Measurements from ENCODE around the gene SAMD4A. TPM values are rescaled to one million over a fixed set of nuclear protein-coding genes. Genes with fewer than 3 reads are reported as not detected.

SAMD4A gene
- total RNA-seq, 1 donor from 2014 or later = 30.6 TPM

DNA sequence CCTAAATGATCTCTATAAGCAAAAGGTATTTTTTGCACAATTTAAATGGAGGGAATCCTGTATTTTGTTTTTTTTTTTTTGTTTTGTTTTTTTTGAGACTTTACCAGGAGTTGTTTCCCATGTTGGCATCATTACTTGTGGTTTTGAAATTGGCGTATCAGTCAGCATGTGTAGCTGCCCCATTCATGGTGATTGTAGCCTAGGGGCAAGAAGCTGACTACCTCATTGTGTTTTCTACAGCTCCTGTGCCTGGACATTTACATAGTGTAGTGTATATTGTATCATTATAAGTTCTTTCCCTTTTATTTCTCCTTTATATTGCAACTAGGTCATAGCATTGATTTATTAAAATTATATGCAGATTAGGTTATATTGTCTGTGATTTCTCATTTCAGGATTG lies 24.5 kb downstream of the SAMD4A start:
- intact Hi-C loops (cut with DNase I) = no loop called here
- H3K27me3 ChIP-seq (ENCODE audit: low read depth) = no peaks in the 10 kb centered on the region
- ATAC-seq = no peak
- H3K4me3 ChIP-seq = no peak overlapping the region
- no peak for DNase-seq
- no peaks in the 10 kb centered on the region for H3K9me3 ChIP-seq
- peaks cover 5% of the 10 kb centered on the region for H3K4me1 ChIP-seq
- H3K36me3 ChIP-seq = no peaks in the 10 kb centered on the region
- TF ChIP-seq, protein P1, sequence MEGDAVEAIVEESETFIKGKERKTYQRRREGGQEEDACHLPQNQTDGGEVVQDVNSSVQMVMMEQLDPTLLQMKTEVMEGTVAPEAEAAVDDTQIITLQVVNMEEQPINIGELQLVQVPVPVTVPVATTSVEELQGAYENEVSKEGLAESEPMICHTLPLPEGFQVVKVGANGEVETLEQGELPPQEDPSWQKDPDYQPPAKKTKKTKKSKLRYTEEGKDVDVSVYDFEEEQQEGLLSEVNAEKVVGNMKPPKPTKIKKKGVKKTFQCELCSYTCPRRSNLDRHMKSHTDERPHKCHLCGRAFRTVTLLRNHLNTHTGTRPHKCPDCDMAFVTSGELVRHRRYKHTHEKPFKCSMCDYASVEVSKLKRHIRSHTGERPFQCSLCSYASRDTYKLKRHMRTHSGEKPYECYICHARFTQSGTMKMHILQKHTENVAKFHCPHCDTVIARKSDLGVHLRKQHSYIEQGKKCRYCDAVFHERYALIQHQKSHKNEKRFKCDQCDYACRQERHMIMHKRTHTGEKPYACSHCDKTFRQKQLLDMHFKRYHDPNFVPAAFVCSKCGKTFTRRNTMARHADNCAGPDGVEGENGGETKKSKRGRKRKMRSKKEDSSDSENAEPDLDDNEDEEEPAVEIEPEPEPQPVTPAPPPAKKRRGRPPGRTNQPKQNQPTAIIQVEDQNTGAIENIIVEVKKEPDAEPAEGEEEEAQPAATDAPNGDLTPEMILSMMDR (IDR thresholded peaks at IDR 0.05) = no peak
- no peak overlapping the region for H3K27ac ChIP-seq

DNA sequence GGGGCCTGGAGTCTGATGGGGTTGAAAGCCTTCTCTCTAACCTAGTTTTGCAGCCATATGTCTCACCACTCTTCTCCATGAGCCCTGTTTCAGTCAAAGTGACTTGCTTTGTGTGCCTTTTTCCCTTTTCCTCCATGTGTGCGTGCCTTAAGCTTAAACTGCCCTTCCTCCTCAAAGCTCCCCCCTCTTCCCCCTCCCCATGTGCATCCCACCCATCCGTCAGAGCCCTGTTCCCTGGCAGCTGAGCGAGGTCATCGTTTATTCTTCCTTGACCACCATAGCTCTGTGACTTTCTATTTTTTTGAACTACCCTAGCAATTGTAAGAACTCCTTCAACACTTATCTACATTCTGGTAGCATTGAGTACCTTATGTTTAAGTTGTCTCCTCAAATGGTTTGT lies 24.9 kb downstream of the SAMD4A start:
- no peaks in the 10 kb centered on the region for H3K36me3 ChIP-seq
- no peak for ATAC-seq
- TF ChIP-seq, protein P1 (IDR thresholded peaks at IDR 0.05) = no peak
- H3K4me3 ChIP-seq = no peak overlapping the region
- H3K27ac ChIP-seq = no peak overlapping the region
- H3K9me3 ChIP-seq = no peaks in the 10 kb centered on the region
- no peaks in the 10 kb centered on the region for H3K27me3 ChIP-seq (ENCODE audit: low read depth)
- intact Hi-C loops (cut with DNase I) = no loop called here
- DNase-seq = no peak
- H3K4me1 ChIP-seq = peaks cover 5% of the 10 kb centered on the region

DNA sequence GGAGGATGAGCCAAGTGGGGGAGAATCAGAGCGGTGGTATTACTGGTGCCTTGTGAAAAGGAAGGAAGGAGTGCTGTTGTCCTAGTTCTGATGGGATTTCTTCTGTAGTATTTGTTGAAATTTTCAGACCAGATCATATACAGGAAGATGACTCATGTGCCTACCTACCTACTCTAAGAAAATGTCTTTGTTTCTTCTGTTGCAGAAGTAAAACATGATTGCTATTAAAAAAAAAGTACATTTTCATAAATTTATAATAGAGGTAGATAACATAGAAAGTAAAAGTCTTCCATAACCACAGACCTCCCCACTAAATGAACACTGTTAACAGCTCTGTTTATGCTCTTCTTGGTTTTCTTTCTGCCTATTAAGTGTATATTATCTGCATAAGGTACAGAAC lies 26.9 kb downstream of the SAMD4A start:
- no peaks in the 10 kb centered on the region for H3K9me3 ChIP-seq
- no peaks in the 10 kb centered on the region for H3K27me3 ChIP-seq (ENCODE audit: low read depth)
- H3K36me3 ChIP-seq = no peaks in the 10 kb centered on the region
- H3K27ac ChIP-seq = no peak overlapping the region
- peaks cover 5% of the 10 kb centered on the region for H3K4me1 ChIP-seq
- ATAC-seq = no peak
- TF ChIP-seq, protein P1 (IDR thresholded peaks at IDR 0.05) = no peak
- DNase-seq = no peak
- intact Hi-C loops (cut with DNase I) = no loop called here
- H3K4me3 ChIP-seq = no peak overlapping the region

DNA sequence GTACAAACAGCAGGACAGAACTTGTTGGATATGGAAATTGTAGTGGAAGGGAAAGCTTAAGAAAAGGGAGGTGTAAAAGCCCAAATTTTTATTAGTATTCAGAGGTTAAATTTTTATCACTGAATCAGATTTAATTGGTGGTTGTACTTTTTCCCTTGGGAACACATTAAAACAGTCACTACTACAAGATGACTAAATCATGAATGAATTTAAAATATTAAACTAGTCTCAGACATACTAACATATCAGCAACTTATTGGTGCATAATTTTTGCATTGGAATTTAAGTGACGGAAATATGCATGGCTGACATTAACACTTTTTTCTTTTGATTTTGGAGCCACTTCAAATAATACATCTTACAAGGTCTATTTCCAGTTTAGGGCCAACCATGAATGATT lies 27.6 kb downstream of the SAMD4A start:
- TF ChIP-seq, protein P1 (IDR thresholded peaks at IDR 0.05) = no peak
- H3K4me3 ChIP-seq = no peak overlapping the region
- H3K36me3 ChIP-seq = no peaks in the 10 kb centered on the region
- H3K9me3 ChIP-seq = no peaks in the 10 kb centered on the region
- DNase-seq (no peak), ATAC-seq (no peak)
- H3K27me3 ChIP-seq (ENCODE audit: low read depth) = no peaks in the 10 kb centered on the region
- intact Hi-C loops (cut with DNase I) = no loop called here
- peaks cover 5% of the 10 kb centered on the region for H3K4me1 ChIP-seq
- no peak overlapping the region for H3K27ac ChIP-seq

DNA sequence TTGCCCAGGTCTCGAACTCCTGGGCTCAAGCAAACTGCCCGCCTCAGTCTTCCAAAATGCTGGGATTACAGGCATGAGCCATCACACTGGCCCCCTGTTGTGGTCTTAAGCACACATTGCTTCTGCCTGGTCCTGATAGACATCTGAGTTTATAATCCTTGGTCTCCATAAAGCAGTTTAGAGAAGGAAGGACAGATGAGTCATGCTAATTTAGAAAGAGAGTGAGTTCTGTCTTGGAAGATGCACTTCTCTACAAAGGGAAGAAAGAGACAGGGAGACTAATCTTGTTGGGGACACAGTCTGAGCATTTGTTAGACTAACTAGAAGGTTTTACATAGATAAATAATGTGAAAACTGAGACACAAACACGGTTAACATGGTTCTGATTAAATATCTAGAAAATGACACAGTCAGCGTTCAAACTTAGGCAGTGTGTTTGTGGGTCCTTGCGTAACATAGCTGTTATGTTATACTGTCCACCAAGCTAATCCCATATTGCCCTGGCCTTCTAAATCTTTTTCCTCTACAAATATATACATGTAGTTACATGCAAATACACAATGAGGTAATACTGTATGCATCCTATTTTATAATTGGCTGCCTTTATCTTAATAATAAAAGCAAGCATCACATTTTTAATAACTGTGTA lies 31.0 kb downstream of the SAMD4A start:
- TF ChIP-seq, protein P1 (IDR thresholded peaks at IDR 0.05) = no peak
- no peaks in the 10 kb centered on the region for H3K36me3 ChIP-seq
- DNase-seq (no peak), ATAC-seq (no peak)
- H3K27me3 ChIP-seq (ENCODE audit: low read depth) = no peaks in the 10 kb centered on the region
- intact Hi-C loops (cut with DNase I) = no loop called here
- no peak overlapping the region for H3K4me3 ChIP-seq
- no peak overlapping the region for H3K27ac ChIP-seq
- H3K4me1 ChIP-seq = peaks cover 5% of the 10 kb centered on the region
- H3K9me3 ChIP-seq = no peaks in the 10 kb centered on the region

Measured in lower lobe of right lung (tissue), 2 donors.